Peyer's patch (tissue), 4 donors: ENCODE measurements around the gene LRRC8E. TPM values are rescaled to one million over a fixed set of nuclear protein-coding genes. Genes with fewer than 3 reads are reported as not detected.
A peak's percentile ranks its signal among the peaks of the same experiment; 100 is the strongest.
"Not testable (repeated sequence)": the region's sequence is repeated elsewhere in the genome, so short reads cannot be mapped to it uniquely, and the experiment has no call there.

Experiments
- DNase-seq, 3 donors: peaks; one replicate each; pipeline ENCODE4 v3.0.0-alpha.2; 2017 to 2019
- H3K27ac ChIP-seq, 4 donors: fragments of 200-600 bp; sonication (generic); one replicate each; pipeline ENCODE4 v1.5.1; 2016 to 2019
- H3K27me3 ChIP-seq, 2 donors: fragments of 200-600 bp; sonication (generic); one replicate each; pipeline ENCODE4 v1.5.1; 2019
- H3K36me3 ChIP-seq, 3 donors: fragments of 200-600 bp; sonication (generic); one replicate each; pipeline ENCODE4 v1.5.1; 2016 to 2019
- H3K4me1 ChIP-seq, 4 donors: fragments of 200-600 bp; sonication (generic); one replicate each; pipeline ENCODE4 v1.5.1; 2016 to 2019
- H3K4me3 ChIP-seq, 4 donors: fragments of 200-600 bp; sonication (generic); 1 replicate in 3 of 4; 2 replicates in 1 of 4; pipeline ENCODE4 v1.5.1; 2016 to 2019; ENCODE audit warnings: mild to moderate bottlenecking in 1 of 4
- H3K9me3 ChIP-seq, 4 donors: fragments of 200-600 bp; sonication (generic); one replicate each; pipeline ENCODE4 v1.5.1; 2016 to 2019; ENCODE audit warnings: mild to moderate bottlenecking in 1 of 4
- POLR2A ChIP-seq, 2 donors: fragments of 450-650 bp; IDR thresholded peaks; one replicate each; pipeline ENCODE4 v1.5.1; 2017; ENCODE audit warnings: antibody characterized with exemption in 2 of 2, mild to moderate bottlenecking in 2 of 2, moderate library complexity in 2 of 2
- total RNA-seq, 4 donors: library from RNA; depleted of rRNA; stranded (reverse); fragments of >200 nt; gene quantifications; one replicate each; pipeline ENCODE4 v1.1.0, GENCODE V29; 2016
- TF ChIP-seq, protein P1 (sequence below), 6 experiments: fragments of 450-650 bp in 4 of 6; fragments of 200-600 bp in 2 of 6; sonication (generic) in 1 of 6; IDR thresholded peaks; one replicate each; pipeline ENCODE4 v1.5.1; 2017 to 2019; ENCODE audit warnings: antibody characterized with exemption in 6 of 6, mild to moderate bottlenecking in 3 of 6, moderate library complexity in 1 of 6

The LRRC8E gene
- total RNA-seq, 4 donors from 2014 or later: 0.57 to 0.88 (median 0.80) TPM; not detected in 1

GRCh38 chr19:7883796-7884570 lies 4.3 kb upstream of the LRRC8E start:
- Histone ChIP-seq H3K27ac (no peak overlapping the region), H3K9me3 (no peaks in the 10 kb centered on the region), H3K4me1 (peaks cover 0 to 11% (median 0%) of the 10 kb centered on the region in 4 donors), H3K36me3 (no peaks in the 10 kb centered on the region), H3K4me3 (no peak overlapping the region), H3K27me3 (peaks cover 0 to 10% of the 10 kb centered on the region in 2 donors)
- TF ChIP-seq POLR2A (IDR thresholded peaks at IDR 0.05): no peak
- TF ChIP-seq, protein P1, sequence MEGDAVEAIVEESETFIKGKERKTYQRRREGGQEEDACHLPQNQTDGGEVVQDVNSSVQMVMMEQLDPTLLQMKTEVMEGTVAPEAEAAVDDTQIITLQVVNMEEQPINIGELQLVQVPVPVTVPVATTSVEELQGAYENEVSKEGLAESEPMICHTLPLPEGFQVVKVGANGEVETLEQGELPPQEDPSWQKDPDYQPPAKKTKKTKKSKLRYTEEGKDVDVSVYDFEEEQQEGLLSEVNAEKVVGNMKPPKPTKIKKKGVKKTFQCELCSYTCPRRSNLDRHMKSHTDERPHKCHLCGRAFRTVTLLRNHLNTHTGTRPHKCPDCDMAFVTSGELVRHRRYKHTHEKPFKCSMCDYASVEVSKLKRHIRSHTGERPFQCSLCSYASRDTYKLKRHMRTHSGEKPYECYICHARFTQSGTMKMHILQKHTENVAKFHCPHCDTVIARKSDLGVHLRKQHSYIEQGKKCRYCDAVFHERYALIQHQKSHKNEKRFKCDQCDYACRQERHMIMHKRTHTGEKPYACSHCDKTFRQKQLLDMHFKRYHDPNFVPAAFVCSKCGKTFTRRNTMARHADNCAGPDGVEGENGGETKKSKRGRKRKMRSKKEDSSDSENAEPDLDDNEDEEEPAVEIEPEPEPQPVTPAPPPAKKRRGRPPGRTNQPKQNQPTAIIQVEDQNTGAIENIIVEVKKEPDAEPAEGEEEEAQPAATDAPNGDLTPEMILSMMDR (IDR thresholded peaks at IDR 0.05): no peak
- DNase-seq: no peak

GRCh38 chr19:7885818-7886217 lies 2.5 kb upstream of the LRRC8E start:
- Histone ChIP-seq H3K27ac (no peak overlapping the region), H3K4me1 (peaks cover 0 to 12% (median 0%) of the 10 kb centered on the region in 4 donors)
- no peak for DNase-seq

GRCh38 chr19:7887408-7888144 lies 734 bp upstream of the LRRC8E start:
- peaks cover 0 to 12% (median 0%) of the 10 kb centered on the region in 4 donors for H3K4me1 ChIP-seq
- peak overlapping the region in 1 of 4 donors; percentile 56 for H3K4me3 ChIP-seq
- peaks cover 0 to 10% of the 10 kb centered on the region in 2 donors for H3K27me3 ChIP-seq
- no peaks in the 10 kb centered on the region for H3K9me3 ChIP-seq
- H3K36me3 ChIP-seq: no peaks in the 10 kb centered on the region
- no peak for DNase-seq
- H3K27ac ChIP-seq: no peak overlapping the region
- TF ChIP-seq, protein P1 (IDR thresholded peaks at IDR 0.05): no peak
- TF ChIP-seq POLR2A (IDR thresholded peaks at IDR 0.05): no peak

More at GRCh38 chr19:7885818-7886217, 2.5 kb upstream of the LRRC8E start:
- H3K4me3 ChIP-seq: no peak overlapping the region
- no peaks in the 10 kb centered on the region for H3K9me3 ChIP-seq
- no peaks in the 10 kb centered on the region for H3K36me3 ChIP-seq
- no peak for TF ChIP-seq POLR2A (IDR thresholded peaks at IDR 0.05)
- TF ChIP-seq, protein P1 (IDR thresholded peaks at IDR 0.05): no peak
- H3K27me3 ChIP-seq: peaks cover 0 to 10% of the 10 kb centered on the region in 2 donors

- Histone ChIP-seq H3K36me3 (no peaks in the 10 kb centered on the region), H3K4me3 (peak overlapping the region in 2 of 4 donors; percentile 53 to 56), H3K9me3 (no peaks in the 10 kb centered on the region), H3K4me1 (peaks cover 0 to 12% (median 0%) of the 10 kb centered on the region in 4 donors), H3K27me3 (peaks cover 0 to 10% of the 10 kb centered on the region in 2 donors), H3K27ac (no peak overlapping the region)
- TF ChIP-seq POLR2A (IDR thresholded peaks at IDR 0.05): no peak
- TF ChIP-seq, protein P1 (IDR thresholded peaks at IDR 0.05): no peak
- no peak for DNase-seq
Observed at GRCh38 chr19:7888826-7889217, 512 bp downstream of the LRRC8E start.

- H3K36me3 ChIP-seq, DNase-seq, H3K27me3 ChIP-seq, H3K27ac ChIP-seq, H3K9me3 ChIP-seq, H3K4me3 ChIP-seq: not testable (repeated sequence)
- H3K4me1 ChIP-seq: peaks cover 0 to 11% (median 0%) of the 10 kb centered on the region in 4 donors
Observed at GRCh38 chr19:7893362-7894101, 5.2 kb downstream of the LRRC8E start.
